Measurements from ENCODE around the gene SYNE3.
A peak's percentile ranks its signal among the peaks of the same experiment; 100 is the strongest.

SYNE3 gene

GRCh38 chr14:95530473-95531276, 14.2 kb upstream of the SYNE3 start:
- no peak overlapping the region for H3K4me3 ChIP-seq (replicated peaks; ENCODE audit: low read depth, low read length)
- DNase-seq (ENCODE audit: low read depth): no peak
- TF ChIP-seq, protein P1, sequence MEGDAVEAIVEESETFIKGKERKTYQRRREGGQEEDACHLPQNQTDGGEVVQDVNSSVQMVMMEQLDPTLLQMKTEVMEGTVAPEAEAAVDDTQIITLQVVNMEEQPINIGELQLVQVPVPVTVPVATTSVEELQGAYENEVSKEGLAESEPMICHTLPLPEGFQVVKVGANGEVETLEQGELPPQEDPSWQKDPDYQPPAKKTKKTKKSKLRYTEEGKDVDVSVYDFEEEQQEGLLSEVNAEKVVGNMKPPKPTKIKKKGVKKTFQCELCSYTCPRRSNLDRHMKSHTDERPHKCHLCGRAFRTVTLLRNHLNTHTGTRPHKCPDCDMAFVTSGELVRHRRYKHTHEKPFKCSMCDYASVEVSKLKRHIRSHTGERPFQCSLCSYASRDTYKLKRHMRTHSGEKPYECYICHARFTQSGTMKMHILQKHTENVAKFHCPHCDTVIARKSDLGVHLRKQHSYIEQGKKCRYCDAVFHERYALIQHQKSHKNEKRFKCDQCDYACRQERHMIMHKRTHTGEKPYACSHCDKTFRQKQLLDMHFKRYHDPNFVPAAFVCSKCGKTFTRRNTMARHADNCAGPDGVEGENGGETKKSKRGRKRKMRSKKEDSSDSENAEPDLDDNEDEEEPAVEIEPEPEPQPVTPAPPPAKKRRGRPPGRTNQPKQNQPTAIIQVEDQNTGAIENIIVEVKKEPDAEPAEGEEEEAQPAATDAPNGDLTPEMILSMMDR (IDR thresholded peaks at IDR 0.05; ENCODE audit: low read length, missing control alignments): no peak

DNA sequence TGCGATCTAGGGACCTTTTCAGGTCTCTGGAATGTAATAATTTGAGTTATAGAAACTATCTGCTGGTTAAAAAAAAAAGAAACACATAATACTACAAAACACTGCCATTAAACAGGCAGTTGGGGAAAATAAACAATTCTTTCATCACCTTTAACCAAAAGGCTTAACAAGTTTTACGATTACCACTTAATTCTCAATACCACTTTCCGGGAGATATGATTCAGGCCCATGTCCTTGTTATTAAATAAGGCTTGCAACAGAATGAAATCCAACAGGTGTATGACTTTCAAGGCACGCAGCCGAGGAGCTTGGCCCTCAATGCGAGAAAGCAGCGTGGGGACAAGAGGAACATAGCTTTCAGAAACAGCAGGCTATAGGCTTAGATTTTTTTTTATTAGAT, 12.8 kb upstream of the SYNE3 start:
- DNase-seq (ENCODE audit: low read depth): no peak
- no peak overlapping the region for H3K4me3 ChIP-seq (replicated peaks; ENCODE audit: low read depth, low read length)
- TF ChIP-seq, protein P1 (IDR thresholded peaks at IDR 0.05; ENCODE audit: low read length, missing control alignments): no peak

DNA sequence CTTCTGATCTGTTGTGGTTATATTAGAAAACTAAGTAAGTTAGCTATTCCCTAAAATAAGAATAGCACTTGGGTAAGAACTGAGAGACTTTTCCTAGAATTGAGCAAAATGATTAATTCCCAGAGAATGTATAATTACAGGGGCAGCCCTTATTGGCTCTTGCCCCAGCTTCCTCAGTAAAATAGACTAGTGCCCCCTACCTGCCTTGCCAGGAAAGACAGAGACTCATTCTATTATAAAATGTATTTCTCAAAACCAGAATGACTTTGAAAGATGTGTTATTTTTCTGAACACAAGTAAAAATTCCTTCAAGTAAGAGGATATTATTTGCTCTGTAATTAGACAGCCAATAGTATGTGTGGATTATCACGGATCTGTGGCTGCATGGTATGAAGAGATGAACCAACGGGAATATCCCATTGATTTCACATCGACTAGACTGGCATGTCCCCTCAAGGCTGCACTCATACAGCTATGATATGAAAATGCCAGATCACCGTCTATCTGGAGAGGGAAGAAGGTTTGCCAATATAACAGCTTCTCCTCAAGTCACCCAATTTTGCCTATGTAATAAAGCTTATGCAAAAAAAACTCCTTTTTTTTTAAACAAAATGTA, 11.0 kb upstream of the SYNE3 start:
- TF ChIP-seq, protein P1 (IDR thresholded peaks at IDR 0.05; ENCODE audit: low read length, missing control alignments): peak; percentile 83
- peak overlapping the region; percentile 4 for H3K4me3 ChIP-seq (replicated peaks; ENCODE audit: low read depth, low read length)
- peak; percentile 84 for DNase-seq (ENCODE audit: low read depth)

DNA sequence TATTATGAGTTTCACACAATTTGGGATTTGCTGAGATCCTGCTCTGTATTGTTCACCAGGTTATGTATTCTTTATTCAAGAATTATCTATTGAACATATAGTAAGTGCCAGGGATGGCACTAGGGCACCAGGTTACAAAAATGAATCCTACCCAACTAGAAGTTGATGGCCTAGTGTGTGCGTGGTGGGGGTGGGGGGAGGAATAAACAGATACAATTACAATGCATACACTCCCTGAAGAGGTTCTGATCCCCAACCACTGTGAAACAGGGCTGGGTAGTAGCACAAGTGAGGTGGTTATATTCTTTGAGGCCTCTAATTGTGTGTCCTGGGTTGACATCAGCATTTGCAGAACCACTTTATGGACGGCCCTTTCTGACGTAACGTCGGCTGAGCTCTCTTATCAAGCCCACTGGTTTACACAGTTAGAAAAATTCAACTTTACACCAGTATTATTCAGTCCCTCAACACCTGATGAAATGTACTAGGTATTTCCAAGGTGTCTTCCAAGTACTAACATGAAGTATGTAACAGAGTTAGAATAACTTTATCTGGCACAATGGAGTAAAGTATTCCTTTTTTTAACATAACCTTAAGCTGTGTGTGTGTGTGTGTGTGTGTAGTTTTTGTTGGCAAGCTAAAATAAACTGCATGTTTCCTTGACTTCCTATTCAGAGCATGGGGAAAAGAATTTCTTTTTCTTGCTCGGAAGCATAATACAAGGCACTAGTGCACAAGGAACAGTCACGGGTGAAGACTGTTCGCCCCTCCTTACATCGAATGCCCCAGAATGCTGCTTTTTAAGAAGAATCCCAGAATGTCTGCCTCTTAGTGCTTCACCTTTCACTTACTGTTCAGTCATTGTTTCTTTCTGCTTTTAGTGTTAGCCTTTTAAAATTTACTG, 10.3 kb upstream of the SYNE3 start:
- TF ChIP-seq, protein P1 (IDR thresholded peaks at IDR 0.05; ENCODE audit: low read length, missing control alignments): no peak
- DNase-seq (ENCODE audit: low read depth): peak; percentile 56
- H3K4me3 ChIP-seq (replicated peaks; ENCODE audit: low read depth, low read length): peak overlapping the region; percentile 4

DNA sequence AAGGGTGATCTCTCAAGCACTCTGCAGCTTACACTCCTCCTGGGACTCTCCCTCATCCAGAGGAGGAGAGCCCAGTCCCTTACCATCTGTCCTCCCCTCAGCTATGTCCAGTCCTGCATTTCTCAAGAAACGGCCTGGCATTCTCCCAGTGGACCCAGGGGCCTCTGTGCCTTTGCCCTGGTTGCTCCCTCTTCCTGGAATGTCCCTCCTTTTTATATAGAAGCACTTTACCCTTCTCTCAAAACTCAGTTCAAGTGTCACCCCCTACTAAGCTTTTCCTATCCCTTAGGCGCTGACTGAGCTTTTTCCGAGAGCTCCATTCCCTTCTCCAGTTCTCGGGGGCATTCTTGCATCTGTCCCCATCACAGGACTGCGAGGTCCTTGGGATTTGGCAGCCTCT, 9.5 kb upstream of the SYNE3 start:
- no peak for DNase-seq (ENCODE audit: low read depth)
- TF ChIP-seq, protein P1 (IDR thresholded peaks at IDR 0.05; ENCODE audit: low read length, missing control alignments): no peak
- H3K4me3 ChIP-seq (replicated peaks; ENCODE audit: low read depth, low read length): no peak overlapping the region

- no peak for DNase-seq (ENCODE audit: low read depth)
- TF ChIP-seq, protein P1 (IDR thresholded peaks at IDR 0.05; ENCODE audit: low read length, missing control alignments): no peak
- no peak overlapping the region for H3K4me3 ChIP-seq (replicated peaks; ENCODE audit: low read depth, low read length)
Observed at GRCh38 chr14:95524706-95525512, 8.5 kb upstream of the SYNE3 start.
